Measurements from ENCODE around the gene ACAA2.

The ACAA2 gene

GRCh38 chr18:49813319-49814146 lies at the start of gene ACAA2:
Gene ACAA2, minus strand, starts transcription at chr18:49813533. Its CDS starts 49 bp downstream, at chr18:49813484.
- DNase-seq (ENCODE audit: low read depth): peak; percentile 80

- DNase-seq (ENCODE audit: low read depth): no peak
Observed at GRCh38 chr18:49862656-49863385, 49.5 kb upstream of the ACAA2 start.

GRCh38 chr18:49861659-49862058 lies 48.3 kb upstream of the ACAA2 start:
- no peak for DNase-seq (ENCODE audit: low read depth)

- DNase-seq (ENCODE audit: low read depth): no peak
Observed at GRCh38 chr18:49859725-49860124, 46.4 kb upstream of the ACAA2 start.

- DNase-seq (ENCODE audit: low read depth): no peak
Observed at GRCh38 chr18:49859021-49859359, 45.7 kb upstream of the ACAA2 start.

- peak; percentile 62 for DNase-seq (ENCODE audit: low read depth)
Observed at GRCh38 chr18:49858309-49859020, 45.1 kb upstream of the ACAA2 start.

GRCh38 chr18:49857708-49858107 lies 44.4 kb upstream of the ACAA2 start:
- DNase-seq (ENCODE audit: low read depth): no peak

GRCh38 chr18:49856496-49856895 lies 43.2 kb upstream of the ACAA2 start:
- DNase-seq (ENCODE audit: low read depth): no peak

GRCh38 chr18:49855711-49856415 lies 42.5 kb upstream of the ACAA2 start:
- no peak for DNase-seq (ENCODE audit: low read depth)

- no peak for DNase-seq (ENCODE audit: low read depth)
Observed at GRCh38 chr18:49854681-49855080, 41.3 kb upstream of the ACAA2 start.

GRCh38 chr18:49853436-49853835 lies 40.1 kb upstream of the ACAA2 start:
- no peak for DNase-seq (ENCODE audit: low read depth)

GRCh38 chr18:49853011-49853410 lies 39.7 kb upstream of the ACAA2 start:
- no peak for DNase-seq (ENCODE audit: low read depth)

- DNase-seq (ENCODE audit: low read depth): no peak
Observed at GRCh38 chr18:49851624-49852023, 38.3 kb upstream of the ACAA2 start.

GRCh38 chr18:49850636-49851035 lies 37.3 kb upstream of the ACAA2 start:
- no peak for DNase-seq (ENCODE audit: low read depth)

- peak; percentile 88 for DNase-seq (ENCODE audit: low read depth)
Observed at GRCh38 chr18:49849331-49850217, 36.2 kb upstream of the ACAA2 start.

- DNase-seq (ENCODE audit: low read depth): no peak
Observed at GRCh38 chr18:49848115-49848514, 34.8 kb upstream of the ACAA2 start.

- DNase-seq (ENCODE audit: low read depth): no peak
Observed at GRCh38 chr18:49847524-49847923, 34.2 kb upstream of the ACAA2 start.

- no peak for DNase-seq (ENCODE audit: low read depth)
Observed at GRCh38 chr18:49846718-49847470, 33.6 kb upstream of the ACAA2 start.

GRCh38 chr18:49846361-49846662 lies 33.0 kb upstream of the ACAA2 start:
- peak; percentile 35 for DNase-seq (ENCODE audit: low read depth)

GRCh38 chr18:49845629-49846360 lies 32.5 kb upstream of the ACAA2 start:
- DNase-seq (ENCODE audit: low read depth): no peak

Data from amniotic epithelial cell (primary cell).